Progenitor cell of endocrine pancreas (in vitro differentiated cells): ENCODE data around the gene HOXA11. TPM values are rescaled to one million over a fixed set of nuclear protein-coding genes. Genes with fewer than 3 reads are reported as not detected.

Experiments
- DNase-seq: peaks from one replicate; pipeline ENCODE4 v3.0.0; 2021; ENCODE audit warnings: low spot score; ENCODE audit not compliant: unreplicated experiment
- H3K27ac Mint-ChIP-seq: 2 replicates; pipeline ENCODE4 v1.8.0; 2021; ENCODE audit warnings: mild to moderate bottlenecking, moderate library complexity, mixed read lengths
- H3K27me3 Mint-ChIP-seq: 2 replicates; pipeline ENCODE4 v1.8.0; 2021; ENCODE audit warnings: mixed read lengths
- H3K36me3 Mint-ChIP-seq: 2 replicates; pipeline ENCODE4 v1.8.0; 2022; ENCODE audit warnings: mixed read lengths; ENCODE audit not compliant: insufficient read depth
- H3K4me1 Mint-ChIP-seq: 2 replicates; pipeline ENCODE4 v1.8.0; 2021; ENCODE audit warnings: low read depth, mixed read lengths
- H3K4me3 Mint-ChIP-seq: 2 replicates; pipeline ENCODE4 v1.8.0; 2021; ENCODE audit warnings: low read depth, mild to moderate bottlenecking, moderate library complexity, mixed read lengths
- H3K9me3 Mint-ChIP-seq: 2 replicates; pipeline ENCODE4 v1.8.0; 2021; ENCODE audit warnings: low read depth, mixed read lengths
- total RNA-seq: library from RNA; stranded (reverse); gene quantifications from 2 replicates; pipeline ENCODE4 v1.2.1, GENCODE V29; 2021
- TF ChIP-seq, protein P1 (sequence below): fragments of 200-600 bp; sonication (generic); IDR thresholded peaks from one replicate; pipeline ENCODE4 v1.5.0; 2021; ENCODE audit warnings: antibody characterized with exemption, mild to moderate bottlenecking; ENCODE audit not compliant: unreplicated experiment

HOXA11 gene
- total RNA-seq, 1 donor from 2014 or later = not detected

GRCh38 chr7:27176524-27176845 is 8.5 kb downstream of the HOXA11 start:
- no peak overlapping the region for H3K4me3 Mint-ChIP-seq
- H3K36me3 Mint-ChIP-seq = no peaks in the 10 kb centered on the region
- peaks cover 88% of the 10 kb centered on the region for H3K27me3 Mint-ChIP-seq
- H3K27ac Mint-ChIP-seq = no peak overlapping the region
- TF ChIP-seq, protein P1, sequence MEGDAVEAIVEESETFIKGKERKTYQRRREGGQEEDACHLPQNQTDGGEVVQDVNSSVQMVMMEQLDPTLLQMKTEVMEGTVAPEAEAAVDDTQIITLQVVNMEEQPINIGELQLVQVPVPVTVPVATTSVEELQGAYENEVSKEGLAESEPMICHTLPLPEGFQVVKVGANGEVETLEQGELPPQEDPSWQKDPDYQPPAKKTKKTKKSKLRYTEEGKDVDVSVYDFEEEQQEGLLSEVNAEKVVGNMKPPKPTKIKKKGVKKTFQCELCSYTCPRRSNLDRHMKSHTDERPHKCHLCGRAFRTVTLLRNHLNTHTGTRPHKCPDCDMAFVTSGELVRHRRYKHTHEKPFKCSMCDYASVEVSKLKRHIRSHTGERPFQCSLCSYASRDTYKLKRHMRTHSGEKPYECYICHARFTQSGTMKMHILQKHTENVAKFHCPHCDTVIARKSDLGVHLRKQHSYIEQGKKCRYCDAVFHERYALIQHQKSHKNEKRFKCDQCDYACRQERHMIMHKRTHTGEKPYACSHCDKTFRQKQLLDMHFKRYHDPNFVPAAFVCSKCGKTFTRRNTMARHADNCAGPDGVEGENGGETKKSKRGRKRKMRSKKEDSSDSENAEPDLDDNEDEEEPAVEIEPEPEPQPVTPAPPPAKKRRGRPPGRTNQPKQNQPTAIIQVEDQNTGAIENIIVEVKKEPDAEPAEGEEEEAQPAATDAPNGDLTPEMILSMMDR = no peak
- H3K4me1 Mint-ChIP-seq = peaks cover 9% of the 10 kb centered on the region
- no peaks in the 10 kb centered on the region for H3K9me3 Mint-ChIP-seq
- no peak for DNase-seq

GRCh38 chr7:27175626-27176523 is 9.2 kb downstream of the HOXA11 start:
- Mint-ChIP-seq H3K4me3 (no peak overlapping the region), H3K9me3 (no peaks in the 10 kb centered on the region), H3K27ac (peak overlapping the region; percentile 29), H3K27me3 (peaks cover 88% of the 10 kb centered on the region), H3K36me3 (no peaks in the 10 kb centered on the region), H3K4me1 (peaks cover 9% of the 10 kb centered on the region)
- TF ChIP-seq, protein P1 = no peak
- DNase-seq = no peak

DNA sequence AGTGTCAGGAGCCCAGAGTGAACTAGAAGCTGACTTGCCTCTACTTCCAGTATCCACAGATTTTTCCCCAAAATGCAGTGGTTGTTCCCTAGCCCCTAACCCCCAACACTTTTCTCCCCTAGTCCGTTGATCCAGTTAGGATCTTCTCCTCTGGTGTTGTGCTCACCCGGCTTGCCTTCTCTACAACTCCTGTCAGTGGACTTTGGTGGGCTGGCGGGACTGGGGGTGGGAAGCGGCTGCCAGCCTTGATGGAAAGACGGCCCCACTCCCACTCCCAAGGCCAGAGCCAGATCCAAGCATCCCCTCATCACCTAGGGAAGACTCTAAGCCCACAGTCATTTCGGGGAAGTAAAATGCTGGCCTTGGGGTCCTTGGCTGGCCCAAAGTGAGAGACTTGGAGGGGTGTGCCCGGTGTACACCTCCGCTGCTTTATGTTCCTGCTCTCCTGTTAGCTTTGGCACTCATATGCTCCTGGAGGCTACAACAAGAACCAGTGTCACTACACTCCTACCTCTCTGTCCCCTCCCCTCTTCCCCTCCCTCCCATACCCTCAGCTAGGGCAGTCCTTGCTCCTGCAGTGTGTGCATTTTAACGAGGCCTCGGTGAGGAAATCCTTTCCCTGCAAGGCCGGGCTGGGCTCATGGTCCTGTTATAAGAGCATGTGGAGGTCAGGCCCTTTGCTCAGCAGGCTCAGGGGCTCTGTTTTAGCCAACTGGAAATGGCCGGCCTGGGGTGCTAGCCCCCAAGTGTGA is 10.0 kb downstream of the HOXA11 start:
- Mint-ChIP-seq H3K9me3 (no peaks in the 10 kb centered on the region), H3K27ac (peak overlapping the region; percentile 29), H3K4me3 (peak overlapping the region; percentile 41), H3K27me3 (peaks cover 88% of the 10 kb centered on the region), H3K4me1 (peaks cover 7% of the 10 kb centered on the region), H3K36me3 (no peaks in the 10 kb centered on the region)
- no peak for DNase-seq
- TF ChIP-seq, protein P1 = no peak

DNA sequence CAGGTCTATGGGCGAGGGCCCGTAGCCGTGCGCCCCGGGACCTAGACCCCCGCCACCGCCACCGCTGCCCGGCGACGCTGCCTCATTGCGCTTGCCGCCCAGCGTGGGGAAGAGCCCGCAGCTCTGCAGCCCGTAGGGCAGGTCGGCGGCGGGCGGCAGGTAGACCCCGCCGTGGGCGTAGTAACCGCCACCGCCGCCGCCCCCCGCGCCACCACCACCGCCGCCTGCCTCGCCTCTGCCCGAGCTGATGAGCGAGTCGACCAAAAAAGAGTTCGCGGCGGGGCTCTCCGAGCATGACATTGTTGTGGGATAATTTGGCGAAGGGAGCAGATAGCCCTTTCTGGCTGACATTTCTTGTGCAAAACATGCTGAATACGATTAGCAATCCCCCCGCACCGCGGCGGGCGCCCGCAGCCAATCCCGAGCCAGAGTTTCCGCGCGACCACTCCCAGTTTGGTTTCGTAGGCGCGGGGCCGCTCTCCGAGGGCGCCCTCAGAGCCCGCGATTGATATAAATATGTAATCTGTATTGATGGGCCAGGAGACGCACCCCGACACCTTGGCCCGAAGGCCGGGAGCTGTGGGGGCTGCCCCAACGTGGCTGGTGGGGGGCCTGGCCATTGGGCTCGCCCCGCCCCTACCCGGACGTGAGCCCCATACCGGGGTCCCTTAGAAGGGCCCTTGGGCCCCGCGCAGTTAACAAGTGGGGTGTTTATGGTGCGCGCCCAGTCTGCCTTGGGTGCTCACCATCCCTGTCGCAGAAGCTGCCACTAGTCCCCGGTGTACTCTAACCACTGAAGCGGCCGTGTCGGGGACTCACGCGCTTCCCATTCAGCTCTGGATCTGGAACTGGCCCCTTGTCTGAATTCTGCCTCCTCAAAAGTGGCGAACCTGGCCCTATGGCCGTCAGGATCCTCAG is 10.8 kb downstream of the HOXA11 start, which contains the start of gene HOXA10:
Gene HOXA10 (minus strand): TSS at position 365 of the 918 bp plus-strand sequence. CDS start 14 bp downstream, at position 351.
- Mint-ChIP-seq H3K4me3 (peak within 1 kb of the TSS; percentile 41), H3K27ac (no peak within 1 kb of the TSS), H3K4me1 (peaks cover 1% of the 10 kb centered on the region), H3K36me3 (no peaks in the 10 kb centered on the region), H3K27me3 (peaks cover 84% of the 10 kb centered on the region), H3K9me3 (no peaks in the 10 kb centered on the region)
- TF ChIP-seq, protein P1 = no peak
- DNase-seq = no peak
